ENCODE data around the gene CIITA.

CIITA gene

DNA sequence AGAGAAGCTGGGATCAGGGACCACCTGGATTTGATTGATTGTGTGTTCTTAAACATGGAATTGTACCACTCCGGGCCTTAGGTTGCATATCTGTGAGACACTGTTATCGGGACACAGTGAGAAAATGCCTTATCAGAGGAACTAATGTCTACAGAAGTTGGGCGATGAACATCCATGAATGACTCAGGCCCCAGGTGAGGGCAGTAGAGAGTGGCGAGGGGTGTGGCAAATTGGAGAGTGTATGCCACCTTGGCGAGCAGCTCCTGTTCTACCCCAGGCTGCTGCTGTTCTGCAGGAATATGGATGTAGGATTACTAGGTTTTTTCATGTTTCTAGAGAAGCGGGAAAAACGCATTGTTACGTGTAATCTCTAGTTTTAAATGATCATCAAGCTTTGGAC, 106.2 kb downstream of the CIITA start:
- TF ChIP-seq CTCF (IDR thresholded peaks at IDR 0.05; ENCODE audit: insufficient read depth, low read length, poor library complexity, severe bottlenecking) (no peak), EZH2phosphoT487 (conservative IDR thresholded peaks at IDR 0.05; ENCODE audit: low read length) (no peak)
- Histone ChIP-seq H3K79me2 (ENCODE audit: insufficient read depth, low read length) (no peaks in the 10 kb centered on the region), H4K20me1 (ENCODE audit: low read depth, low read length) (no peaks in the 10 kb centered on the region), H3K9ac (ENCODE audit: low read length) (no peak overlapping the region), H3K9me3 (ENCODE audit: insufficient read depth, low read length) (no peaks in the 10 kb centered on the region), H3K4me3 (ENCODE audit: insufficient read depth, low read length, poor library complexity, severe bottlenecking) (no peak overlapping the region), H3K4me2 (ENCODE audit: low read depth, low read length, poor library complexity, severe bottlenecking) (no peak overlapping the region), H3K36me3 (ENCODE audit: low read length) (no peaks in the 10 kb centered on the region), H3K9me2 (replicated peaks; ENCODE audit: insufficient read depth, low read length) (no peaks in the 10 kb centered on the region), H2AFZ (ENCODE audit: low read depth, low read length, severe bottlenecking) (no peak overlapping the region), H3K27ac (ENCODE audit: low read depth, low read length) (no peak overlapping the region), H3K27me3 (ENCODE audit: low read length) (no peaks in the 10 kb centered on the region), H3F3A (ENCODE audit: insufficient read depth) (no peaks in the 10 kb centered on the region; the same call in 1 of the 2 replicates)

DNA sequence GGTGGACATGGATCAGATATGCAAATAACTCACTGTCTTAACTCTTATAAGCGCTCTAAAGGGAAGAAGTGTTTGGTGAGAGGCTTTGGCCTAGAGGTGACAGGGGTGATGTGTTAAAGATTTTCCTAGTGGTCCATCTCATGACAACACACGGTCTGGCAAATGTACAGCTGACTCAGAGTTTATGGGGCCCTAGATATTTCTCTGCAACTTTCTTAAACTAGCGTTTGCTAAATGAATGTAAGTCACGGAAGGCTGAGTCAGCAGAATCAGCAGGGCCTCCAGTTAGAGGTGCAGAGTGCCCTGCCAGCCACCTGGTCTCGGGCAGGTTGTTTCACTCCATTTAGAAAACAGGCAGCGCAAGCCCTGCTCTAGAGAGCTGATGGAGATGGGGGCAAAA, 107.5 kb downstream of the CIITA start:
- Histone ChIP-seq H3K9me3 (ENCODE audit: insufficient read depth, low read length) (no peaks in the 10 kb centered on the region), H3K79me2 (ENCODE audit: insufficient read depth, low read length) (no peaks in the 10 kb centered on the region), H3K4me2 (ENCODE audit: low read depth, low read length, poor library complexity, severe bottlenecking) (no peak overlapping the region), H3K4me3 (ENCODE audit: insufficient read depth, low read length, poor library complexity, severe bottlenecking) (no peak overlapping the region), H3F3A (ENCODE audit: insufficient read depth) (no peaks in the 10 kb centered on the region; the same call in 1 of the 2 replicates), H3K27ac (ENCODE audit: low read depth, low read length) (no peak overlapping the region), H2AFZ (ENCODE audit: low read depth, low read length, severe bottlenecking) (no peak overlapping the region), H3K27me3 (ENCODE audit: low read length) (no peaks in the 10 kb centered on the region), H3K9me2 (replicated peaks; ENCODE audit: insufficient read depth, low read length) (no peaks in the 10 kb centered on the region), H3K9ac (ENCODE audit: low read length) (no peak overlapping the region), H3K36me3 (ENCODE audit: low read length) (no peaks in the 10 kb centered on the region), H4K20me1 (ENCODE audit: low read depth, low read length) (no peaks in the 10 kb centered on the region)
- TF ChIP-seq EZH2phosphoT487 (conservative IDR thresholded peaks at IDR 0.05; ENCODE audit: low read length) (no peak), CTCF (IDR thresholded peaks at IDR 0.05; ENCODE audit: insufficient read depth, low read length, poor library complexity, severe bottlenecking) (no peak)

Measured in SU-DHL-6 (cell line).